Sigmoid colon (tissue), 4 donors: Measurements from ENCODE around the gene PXN.

Experiments
- EP300 ChIP-seq, 4 donors: sonication (generic); formaldehyde crosslinking; IDR thresholded peaks; one replicate each; pipeline ENCODE4 v1.6.1; 2017; ENCODE audit warnings: antibody characterized with exemption in 4 of 4
- POLR2A ChIP-seq, 2 donors: fragments of 450-650 bp; IDR thresholded peaks; one replicate each; pipeline ENCODE4 v1.6.1; 2016; ENCODE audit warnings: antibody characterized with exemption in 2 of 2, mild to moderate bottlenecking in 2 of 2, moderate library complexity in 2 of 2
- POLR2AphosphoS5 ChIP-seq, 4 donors: sonication (generic); formaldehyde crosslinking; IDR thresholded peaks; one replicate each; pipeline ENCODE4 v1.6.1; 2017; ENCODE audit warnings: antibody characterized with exemption in 4 of 4
- TF ChIP-seq, protein P1 (sequence below), 4 experiments: fragments of 450-650 bp in 3 of 4; fragments of 200-600 bp in 1 of 4; IDR thresholded peaks; one replicate each; pipeline ENCODE4 v1.5.1; 2016 to 2019; ENCODE audit warnings: antibody characterized with exemption in 4 of 4, mild to moderate bottlenecking in 3 of 4, moderate library complexity in 2 of 4

DNA sequence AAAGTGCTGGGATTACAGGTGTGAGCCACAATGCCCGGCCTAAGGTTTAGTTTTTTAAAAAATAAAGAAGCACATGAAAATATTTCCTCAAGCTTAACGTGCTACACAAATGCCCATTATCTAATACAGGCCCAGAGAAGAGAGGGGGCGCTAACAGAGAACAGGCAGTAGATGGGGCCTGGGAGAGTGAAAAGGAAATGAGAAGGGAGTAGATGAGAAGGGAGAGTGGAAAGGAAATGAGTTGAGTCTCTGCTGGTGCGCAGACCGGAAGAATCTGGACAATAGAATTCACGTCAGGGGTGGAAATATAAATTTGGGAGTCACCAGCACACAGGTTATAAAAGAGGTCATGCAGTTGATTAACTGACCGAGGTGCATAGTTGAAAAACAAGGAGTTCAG is 10.7 kb downstream of the PXN start:
- TF ChIP-seq POLR2AphosphoS5 (IDR thresholded peaks at IDR 0.05) (peak in 1 of 4 donors; percentile 13), POLR2A (IDR thresholded peaks at IDR 0.05) (no peak), EP300 (IDR thresholded peaks at IDR 0.05) (no peak)
- TF ChIP-seq, protein P1, sequence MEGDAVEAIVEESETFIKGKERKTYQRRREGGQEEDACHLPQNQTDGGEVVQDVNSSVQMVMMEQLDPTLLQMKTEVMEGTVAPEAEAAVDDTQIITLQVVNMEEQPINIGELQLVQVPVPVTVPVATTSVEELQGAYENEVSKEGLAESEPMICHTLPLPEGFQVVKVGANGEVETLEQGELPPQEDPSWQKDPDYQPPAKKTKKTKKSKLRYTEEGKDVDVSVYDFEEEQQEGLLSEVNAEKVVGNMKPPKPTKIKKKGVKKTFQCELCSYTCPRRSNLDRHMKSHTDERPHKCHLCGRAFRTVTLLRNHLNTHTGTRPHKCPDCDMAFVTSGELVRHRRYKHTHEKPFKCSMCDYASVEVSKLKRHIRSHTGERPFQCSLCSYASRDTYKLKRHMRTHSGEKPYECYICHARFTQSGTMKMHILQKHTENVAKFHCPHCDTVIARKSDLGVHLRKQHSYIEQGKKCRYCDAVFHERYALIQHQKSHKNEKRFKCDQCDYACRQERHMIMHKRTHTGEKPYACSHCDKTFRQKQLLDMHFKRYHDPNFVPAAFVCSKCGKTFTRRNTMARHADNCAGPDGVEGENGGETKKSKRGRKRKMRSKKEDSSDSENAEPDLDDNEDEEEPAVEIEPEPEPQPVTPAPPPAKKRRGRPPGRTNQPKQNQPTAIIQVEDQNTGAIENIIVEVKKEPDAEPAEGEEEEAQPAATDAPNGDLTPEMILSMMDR (IDR thresholded peaks at IDR 0.05) = no peak
